GM19395 (cell line): ENCODE data around the gene CCT6B.

ENCODE experiments used
- ATAC-seq: cut with Tn5 transposase; IDR thresholded peaks from one replicate; pipeline ENCODE4 v1.9.1; 2021; ENCODE audit warnings: mild to moderate bottlenecking, moderate library complexity; ENCODE audit not compliant: unreplicated experiment

Gene CCT6B

DNA sequence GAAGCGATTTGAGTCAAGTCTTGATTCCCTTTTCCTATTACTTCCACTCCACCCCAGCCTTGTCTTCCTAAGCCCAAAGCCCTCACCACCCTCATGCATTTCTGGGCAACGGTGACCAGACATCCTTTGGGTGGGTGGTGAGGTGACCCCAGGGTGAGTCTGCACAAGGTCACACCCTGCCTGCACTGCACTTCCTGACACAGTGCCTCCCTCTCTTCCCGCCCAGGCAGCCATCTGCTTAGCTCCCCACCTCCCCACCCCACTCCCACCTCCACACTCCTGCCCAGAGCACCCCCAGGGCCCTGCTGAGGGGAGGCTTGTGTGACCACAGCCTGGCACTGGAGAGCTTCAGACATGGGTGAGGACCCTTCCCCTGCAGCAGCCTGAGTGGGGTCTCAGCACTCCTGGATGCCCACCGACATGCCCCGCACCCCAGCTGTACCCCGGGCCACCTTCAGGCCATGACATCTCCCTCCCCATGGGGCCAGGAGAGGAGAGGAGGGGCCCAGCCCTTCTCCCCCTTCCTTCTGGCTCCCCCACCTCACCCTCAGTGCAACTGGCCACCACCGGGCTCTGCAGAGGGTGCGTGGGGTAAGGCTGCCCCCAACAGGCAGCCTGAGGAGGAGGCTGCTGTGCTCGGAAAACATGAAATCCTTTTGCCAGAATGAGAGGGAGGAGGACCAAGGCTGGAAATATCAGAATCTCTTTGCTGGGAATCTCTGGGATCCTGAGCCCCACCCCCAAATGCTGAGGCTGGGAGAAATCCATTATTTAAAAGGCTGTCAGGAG is 68.6 kb downstream of the CCT6B start:
- ATAC-seq = no peak

DNA sequence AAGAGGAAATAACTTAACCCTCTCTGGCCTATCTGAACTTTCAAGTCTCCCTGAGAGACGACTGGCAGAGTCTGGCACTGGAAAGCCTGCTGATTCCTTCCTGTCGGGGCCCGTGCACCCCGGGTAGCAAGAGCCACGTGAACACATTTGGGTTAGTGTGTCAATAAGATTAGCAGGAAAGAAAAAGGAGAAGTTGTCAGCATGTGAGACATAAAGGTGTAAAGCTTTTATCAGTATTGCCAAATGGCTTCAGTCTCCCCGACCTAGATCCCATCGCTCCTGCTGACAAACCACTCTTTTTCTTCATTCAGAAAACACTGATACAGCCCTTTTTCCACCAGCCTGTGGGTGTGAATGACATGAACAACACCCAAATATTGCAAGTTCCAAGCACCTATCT is 74.4 kb downstream of the CCT6B start:
- ATAC-seq = no peak

DNA sequence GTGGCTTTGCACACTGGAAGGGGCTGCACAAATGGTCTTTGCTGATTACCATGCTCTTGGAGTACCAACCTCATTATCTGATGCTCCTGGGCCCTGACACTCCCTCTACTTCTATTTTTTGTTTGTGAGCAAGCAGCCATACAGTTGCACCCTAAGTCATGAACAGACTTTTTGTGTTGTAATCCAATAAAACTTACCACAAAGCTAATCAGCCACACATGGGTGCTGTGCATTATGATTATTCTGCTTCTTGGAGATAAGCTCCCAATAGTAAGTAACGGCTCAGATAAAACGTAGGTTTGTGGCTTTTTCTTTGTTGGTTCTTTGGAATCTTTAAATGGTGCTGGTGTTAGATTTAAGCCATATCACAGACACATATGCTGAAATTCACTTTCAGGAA is 76.2 kb downstream of the CCT6B start:
- ATAC-seq = no peak

DNA sequence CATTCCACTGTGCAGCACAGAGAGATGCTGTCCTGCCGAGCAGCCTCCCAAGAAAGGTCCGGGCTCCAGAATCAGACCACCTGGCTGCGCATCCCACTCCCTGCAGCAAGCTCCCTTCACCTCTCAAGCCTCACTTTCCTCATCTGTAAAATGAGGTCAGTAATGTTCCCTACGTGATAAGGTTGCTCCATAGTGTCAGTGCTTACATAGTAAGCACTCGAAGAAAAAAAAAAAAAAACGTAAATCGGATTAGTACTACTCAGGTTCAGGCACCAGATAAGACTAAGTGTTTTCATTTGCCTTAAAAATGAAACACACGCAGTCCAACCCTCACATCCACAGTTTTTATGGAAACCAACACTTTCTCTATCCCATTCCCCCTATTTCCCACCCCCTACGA is 76.7 kb downstream of the CCT6B start:
- no peak for ATAC-seq

DNA sequence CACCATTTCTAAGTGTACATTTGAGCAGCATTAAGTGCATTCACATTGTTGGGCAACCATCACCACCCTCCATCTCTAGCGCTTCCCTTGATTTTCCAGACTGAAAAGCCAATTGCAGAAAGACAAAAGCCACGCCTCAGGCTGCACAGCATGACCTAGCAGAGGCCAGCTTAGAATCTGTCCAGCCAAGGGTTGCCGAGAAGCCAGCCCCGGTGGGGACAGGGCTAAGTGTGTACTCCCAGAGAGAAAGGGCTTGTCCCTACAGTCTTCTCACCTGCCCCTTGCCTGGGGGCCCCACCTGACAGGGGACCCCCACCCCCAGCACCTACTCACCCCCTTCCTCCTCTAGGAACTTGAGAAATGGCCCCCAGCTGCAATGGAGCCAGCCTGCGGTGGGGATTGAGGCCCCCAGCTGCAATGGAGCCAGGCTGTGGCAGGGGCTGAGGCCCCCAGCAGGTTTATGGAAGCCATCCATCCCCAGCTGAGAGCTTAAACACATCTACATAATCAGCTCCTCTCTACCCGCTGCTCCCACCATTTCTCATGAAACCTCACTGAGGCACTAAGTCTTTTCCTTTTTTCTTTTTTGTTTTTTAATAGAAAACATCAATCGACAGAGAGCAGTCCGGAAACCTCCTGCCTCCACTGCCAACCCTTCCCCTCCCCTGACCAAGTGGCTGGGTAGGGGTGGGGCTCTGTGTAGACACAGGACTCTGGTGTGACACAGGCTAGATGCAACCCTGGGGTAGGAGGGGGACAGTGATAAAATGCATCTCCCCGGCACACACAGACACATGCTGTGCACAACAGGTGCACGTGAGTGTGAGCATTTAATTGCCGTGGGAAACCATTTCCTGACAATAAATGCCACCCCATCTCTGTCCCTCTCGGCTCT is 77.9 kb downstream of the CCT6B start:
- ATAC-seq = no peak

DNA sequence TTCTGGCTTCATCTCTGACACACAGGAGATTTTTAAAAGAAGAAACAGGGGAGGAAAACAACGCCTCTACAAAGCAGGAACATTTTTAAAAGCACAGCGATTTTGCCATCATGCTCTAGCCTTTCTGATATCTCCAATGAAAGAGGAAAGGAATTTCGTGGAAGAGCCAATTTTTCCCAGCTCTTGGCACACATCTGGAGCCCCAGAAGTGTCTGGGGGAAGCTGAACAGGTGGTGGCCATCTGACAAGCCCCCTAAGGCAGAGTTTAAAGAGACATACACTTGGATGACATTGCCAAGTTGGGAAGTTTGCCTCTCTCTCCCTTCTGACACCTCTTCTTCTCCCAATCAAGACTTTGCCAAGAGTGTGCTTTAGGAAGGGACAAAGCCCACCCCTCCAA is 82.1 kb downstream of the CCT6B start:
- ATAC-seq = no peak
